HG03354 (cell line): ENCODE data around the gene SH2B3.

ENCODE experiments used
- ATAC-seq: cut with Tn5 transposase; IDR thresholded peaks from one replicate; pipeline ENCODE4 v1.9.1; 2021; ENCODE audit warnings: mild to moderate bottlenecking; ENCODE audit not compliant: unreplicated experiment, poor library complexity, severe bottlenecking

Gene SH2B3

DNA sequence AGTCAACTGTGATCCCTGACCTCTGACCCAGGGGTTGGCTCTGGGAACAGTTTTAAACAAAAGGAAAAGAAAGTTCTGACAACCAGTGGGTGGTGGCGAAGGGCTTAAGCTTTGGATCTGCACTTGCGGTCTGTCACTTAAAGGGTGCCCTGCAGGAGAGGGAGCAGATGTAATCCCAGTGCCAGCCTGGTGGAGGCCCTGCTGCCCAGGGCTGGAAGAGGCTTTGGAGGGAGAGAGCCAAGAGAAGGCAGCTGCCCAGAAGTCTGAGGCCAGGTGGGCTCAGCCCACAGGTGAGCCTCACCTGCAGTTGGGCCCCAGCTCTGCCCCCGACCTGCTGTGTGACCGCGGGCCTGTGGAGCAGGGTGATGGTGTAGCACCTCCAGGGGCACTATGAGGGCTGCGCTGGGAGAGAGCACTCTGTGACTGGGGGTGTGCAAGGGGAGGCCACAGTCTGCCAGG, 19.1 kb downstream of the SH2B3 start:
- no peak for ATAC-seq

GRCh38 chr12:111425655-111426054, 19.9 kb downstream of the SH2B3 start:
- no peak for ATAC-seq

DNA sequence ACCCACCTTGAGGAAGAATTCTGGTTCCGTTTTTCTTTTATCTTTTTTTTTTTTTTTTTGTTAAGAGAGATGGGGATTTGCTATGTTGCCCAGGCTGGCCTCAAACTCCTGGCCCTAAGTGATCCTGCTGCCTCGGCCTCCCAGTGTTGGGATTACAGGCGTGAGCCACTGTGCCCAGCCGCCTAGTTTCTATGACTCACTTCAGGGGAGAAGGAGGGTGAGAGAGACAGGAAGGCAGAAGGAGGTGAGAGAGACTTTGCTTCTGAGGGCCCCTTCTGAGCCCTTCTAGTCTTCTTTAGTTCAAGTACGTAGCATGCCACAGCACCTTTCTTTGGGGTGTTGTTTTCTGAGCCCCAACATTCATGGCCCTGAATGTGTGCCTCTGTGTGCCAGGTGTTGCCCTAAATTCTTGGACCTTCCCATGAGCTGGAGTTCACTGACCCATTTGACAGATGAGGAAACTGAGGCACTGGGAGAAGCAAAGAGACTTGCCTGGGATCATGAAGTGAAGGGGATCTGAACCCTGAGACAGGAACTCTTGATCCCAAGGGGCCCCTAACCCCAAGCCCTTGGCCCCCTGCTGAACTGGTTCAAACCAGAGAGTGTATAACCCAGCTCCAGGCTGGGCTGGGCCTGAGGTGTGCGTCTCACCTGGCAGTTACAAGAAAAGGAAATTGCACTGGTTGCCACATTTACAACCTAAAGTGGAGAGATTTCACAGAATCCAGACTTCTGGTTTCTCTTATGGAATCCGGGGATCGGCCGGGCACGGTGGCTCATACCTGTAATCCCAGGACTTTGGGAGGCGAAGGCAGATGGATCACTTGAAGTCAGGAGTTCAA, 20.8 kb downstream of the SH2B3 start:
- ATAC-seq: no peak

- no peak for ATAC-seq
Measured at GRCh38 chr12:111427417-111428074, 21.8 kb downstream of the SH2B3 start.

- no peak for ATAC-seq
Measured at GRCh38 chr12:111428081-111428727, 22.5 kb downstream of the SH2B3 start.

DNA sequence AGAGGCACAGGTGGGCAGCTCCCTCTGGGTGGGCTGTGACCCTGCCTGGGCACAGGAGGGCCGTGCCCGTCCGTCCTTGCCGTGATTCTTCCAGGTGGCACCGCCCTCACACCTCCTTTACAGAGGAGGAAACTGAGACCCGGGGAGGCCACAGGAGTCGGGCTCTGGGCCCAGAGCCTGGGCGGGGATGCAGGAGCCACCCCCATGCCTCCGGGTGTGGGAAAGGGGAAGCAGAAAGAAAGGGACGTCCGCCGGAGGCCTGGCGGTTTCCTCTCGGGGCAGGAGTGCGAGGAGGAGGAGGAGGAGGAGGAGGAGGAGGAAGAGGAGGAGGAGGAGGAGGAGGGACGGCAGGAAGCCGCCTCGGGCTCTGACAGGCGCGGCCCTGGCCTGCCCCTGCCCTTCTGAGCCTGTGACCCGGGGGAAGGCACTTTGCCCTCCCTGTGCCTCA, 23.0 kb downstream of the SH2B3 start:
- no peak for ATAC-seq

DNA sequence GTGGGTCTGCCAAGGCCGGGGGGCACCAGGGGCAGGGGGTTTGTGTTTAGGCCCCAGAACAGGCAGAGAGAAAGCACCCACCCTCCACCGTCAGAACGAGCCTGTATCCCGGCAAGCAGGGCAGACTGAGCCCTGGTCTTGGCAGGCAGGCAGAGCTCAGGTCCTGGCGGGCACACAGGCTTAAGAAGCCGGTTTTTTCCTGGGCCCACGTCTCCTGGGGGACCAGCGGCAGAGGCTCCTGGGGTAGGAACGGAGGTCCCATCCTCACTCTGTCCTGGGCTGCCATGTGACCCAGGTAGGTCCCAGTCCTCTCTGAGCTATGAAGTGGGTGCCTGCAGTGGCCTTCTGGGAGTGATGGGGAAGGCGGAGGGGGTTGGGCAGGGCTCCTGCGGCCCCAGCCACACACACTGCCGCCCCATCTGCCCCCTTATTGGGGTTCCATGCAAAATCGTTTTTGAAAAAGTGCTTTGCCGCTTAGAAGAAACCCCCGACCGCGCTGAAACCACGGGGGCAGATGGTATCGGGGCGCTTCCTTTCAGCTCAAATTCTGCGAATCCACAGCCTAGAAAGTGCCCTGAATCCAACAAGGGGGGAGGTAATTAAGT, 24.2 kb downstream of the SH2B3 start:
- no peak for ATAC-seq

- peak; percentile 24 for ATAC-seq
Measured at GRCh38 chr12:111430433-111431353, 25.0 kb downstream of the SH2B3 start.

- ATAC-seq: no peak
Measured at GRCh38 chr12:111431772-111432171, 26.0 kb downstream of the SH2B3 start.

- no peak for ATAC-seq
Measured at GRCh38 chr12:111434049-111434448, 28.3 kb downstream of the SH2B3 start.

- peak; percentile 70 for ATAC-seq
Measured at GRCh38 chr12:111434680-111435338, 29.1 kb downstream of the SH2B3 start.

GRCh38 chr12:111435661-111436201, 30.0 kb downstream of the SH2B3 start:
- no peak for ATAC-seq

- no peak for ATAC-seq
Measured at GRCh38 chr12:111436266-111436665, 30.5 kb downstream of the SH2B3 start.

DNA sequence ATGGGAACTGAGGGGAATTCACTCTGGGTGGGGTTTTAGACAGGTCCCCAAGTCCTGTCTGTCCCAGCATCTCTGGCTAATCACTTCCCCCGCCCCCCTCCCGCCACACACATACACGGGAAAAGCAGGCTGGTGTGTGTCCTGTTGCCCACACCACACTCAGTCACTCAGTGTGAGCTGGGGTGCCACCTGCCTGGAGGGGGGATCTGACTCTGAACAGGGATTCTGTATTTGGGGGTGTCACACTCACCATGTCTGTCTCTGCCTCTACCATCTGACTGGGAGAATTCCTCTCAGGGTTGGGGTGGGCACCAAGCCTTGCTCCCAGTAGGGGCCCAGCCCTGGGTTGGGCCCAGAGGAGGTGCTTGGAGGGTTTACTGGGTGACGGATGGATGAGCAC, 31.1 kb downstream of the SH2B3 start:
- no peak for ATAC-seq

DNA sequence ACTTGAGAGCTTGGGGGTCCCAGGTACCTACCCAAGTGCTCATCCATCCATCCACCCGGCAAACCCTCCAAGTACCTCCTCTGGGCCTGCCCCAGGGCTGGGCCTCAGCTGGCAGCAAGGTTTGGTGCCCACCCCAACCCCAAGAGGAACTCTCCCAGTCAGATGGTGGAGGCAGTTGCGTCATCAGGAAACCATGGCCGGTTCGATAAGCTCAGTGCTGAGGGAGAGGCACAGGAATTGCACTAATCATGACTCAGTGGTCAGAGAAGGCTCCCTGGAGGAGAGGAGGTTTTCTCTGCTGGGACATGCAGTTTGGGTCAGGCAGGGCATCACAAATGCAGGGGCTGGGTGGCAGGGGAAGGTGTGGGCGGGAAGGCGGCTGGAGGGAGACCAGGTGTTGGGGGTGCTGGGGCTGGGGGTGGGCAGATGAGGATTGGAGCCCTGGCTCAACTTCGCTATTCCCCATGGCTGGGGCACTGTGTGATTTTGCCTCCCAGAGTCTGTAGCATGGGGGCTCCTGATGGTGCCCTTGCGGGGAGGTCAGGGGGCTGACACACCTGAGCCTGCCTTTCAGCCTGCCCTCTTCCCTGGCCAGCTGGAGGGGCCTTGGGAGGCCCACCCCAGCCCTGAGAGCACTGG, 32.2 kb downstream of the SH2B3 start:
- ATAC-seq: no peak

GRCh38 chr12:111438481-111438880, 32.8 kb downstream of the SH2B3 start:
- ATAC-seq: no peak

- no peak for ATAC-seq
Measured at GRCh38 chr12:111439657-111440151, 34.0 kb downstream of the SH2B3 start.

- ATAC-seq: no peak
Measured at GRCh38 chr12:111440152-111440551, 34.4 kb downstream of the SH2B3 start.
